ENCODE data around the gene IMPA2.
A peak's percentile ranks its signal among the peaks of the same experiment; 100 is the strongest.
"Not testable (repeated sequence)": the region's sequence is repeated elsewhere in the genome, so short reads cannot be mapped to it uniquely, and the experiment has no call there.

IMPA2 gene

GRCh38 chr18:12029786-12030584 lies 48.7 kb downstream of the IMPA2 start:
- DNase-seq (ENCODE audit: low spot score), result no peak

GRCh38 chr18:12030670-12031069 lies 49.4 kb downstream of the IMPA2 start:
- DNase-seq (ENCODE audit: low spot score), result no peak

DNA sequence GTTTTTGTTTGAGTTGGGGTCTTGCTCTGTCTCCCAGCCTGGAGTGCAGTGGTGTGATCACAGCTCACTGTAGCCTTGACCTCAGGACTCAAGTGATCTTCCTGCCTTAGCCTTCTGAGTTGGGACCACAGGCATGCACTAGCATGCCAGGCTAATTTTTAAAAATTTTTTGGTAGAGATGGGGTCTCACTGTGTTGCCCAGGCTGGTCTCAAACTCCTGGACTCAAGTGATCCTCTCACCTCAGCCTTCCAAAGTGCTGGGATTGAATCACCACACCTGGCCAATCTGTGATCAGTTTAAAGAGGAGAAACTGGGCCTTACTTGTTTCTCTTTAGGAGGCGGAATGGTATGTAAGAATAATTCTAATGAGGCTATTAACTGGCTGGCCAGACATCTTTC lies 49.9 kb downstream of the IMPA2 start:
- no peak for DNase-seq (ENCODE audit: low spot score)

DNA sequence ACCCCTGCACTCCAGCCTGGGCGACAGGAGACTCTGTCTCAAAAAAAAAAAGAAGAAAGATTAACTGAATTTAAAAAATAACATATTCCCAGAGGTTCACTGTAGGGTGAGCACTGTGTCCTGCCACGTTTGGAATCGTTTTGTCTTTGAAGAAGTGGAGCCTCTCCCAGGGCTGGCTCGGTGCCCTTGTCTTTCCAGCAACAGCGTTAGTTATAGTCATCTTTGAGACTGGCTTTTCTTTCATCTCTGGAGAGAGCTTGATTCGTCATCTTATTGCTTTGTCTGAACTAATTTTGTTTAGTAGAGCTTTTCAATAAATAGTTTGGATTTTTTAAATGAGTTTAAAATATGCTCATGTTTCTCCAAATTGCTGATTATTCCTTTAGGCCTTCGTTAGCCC lies 50.5 kb downstream of the IMPA2 start:
- DNase-seq (ENCODE audit: low spot score), result no peak

DNA sequence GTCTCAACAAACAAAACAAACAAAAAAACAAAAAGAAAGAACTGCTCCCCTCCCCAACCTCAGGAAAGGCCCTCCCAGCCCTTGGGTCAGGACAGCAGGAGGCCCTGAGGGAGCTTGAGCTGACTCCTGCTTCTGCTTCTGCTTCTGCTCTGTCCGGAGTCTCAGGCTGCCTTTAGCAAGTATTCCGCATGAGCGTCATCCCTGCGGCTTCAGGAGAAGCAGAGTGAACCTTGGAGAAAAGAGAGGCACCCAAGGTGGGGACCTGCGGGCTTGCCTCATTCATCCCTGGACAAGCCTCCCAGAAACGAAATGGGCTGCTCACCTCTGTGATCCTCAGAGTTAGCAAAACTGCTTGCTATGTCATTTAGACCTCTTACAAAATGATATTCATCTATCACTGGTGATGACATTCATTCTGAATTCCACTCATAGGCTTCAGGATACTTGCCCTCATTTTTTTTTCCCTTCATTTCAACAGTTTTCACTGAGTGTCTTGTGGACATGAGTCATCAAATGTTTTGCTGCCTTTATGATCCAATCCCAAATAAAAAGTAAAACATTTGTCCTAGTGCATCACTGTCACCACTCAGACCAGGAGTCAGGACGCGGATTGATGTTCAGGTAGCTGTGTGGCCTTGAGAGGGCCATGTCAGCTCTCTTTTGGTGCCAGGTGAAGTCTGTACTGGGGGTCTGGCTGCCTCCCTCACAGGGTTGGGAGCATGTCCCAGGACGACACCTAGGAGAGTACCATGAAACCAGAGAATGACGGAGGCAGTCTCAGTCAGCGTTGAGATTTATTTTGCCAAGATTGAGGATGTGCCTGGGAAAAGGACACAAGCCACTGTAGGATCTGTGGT lies 51.7 kb downstream of the IMPA2 start:
- no peak for DNase-seq (ENCODE audit: low spot score)

GRCh38 chr18:12033643-12034025 lies 52.3 kb downstream of the IMPA2 start:
- DNase-seq (ENCODE audit: low spot score), result no peak

DNA sequence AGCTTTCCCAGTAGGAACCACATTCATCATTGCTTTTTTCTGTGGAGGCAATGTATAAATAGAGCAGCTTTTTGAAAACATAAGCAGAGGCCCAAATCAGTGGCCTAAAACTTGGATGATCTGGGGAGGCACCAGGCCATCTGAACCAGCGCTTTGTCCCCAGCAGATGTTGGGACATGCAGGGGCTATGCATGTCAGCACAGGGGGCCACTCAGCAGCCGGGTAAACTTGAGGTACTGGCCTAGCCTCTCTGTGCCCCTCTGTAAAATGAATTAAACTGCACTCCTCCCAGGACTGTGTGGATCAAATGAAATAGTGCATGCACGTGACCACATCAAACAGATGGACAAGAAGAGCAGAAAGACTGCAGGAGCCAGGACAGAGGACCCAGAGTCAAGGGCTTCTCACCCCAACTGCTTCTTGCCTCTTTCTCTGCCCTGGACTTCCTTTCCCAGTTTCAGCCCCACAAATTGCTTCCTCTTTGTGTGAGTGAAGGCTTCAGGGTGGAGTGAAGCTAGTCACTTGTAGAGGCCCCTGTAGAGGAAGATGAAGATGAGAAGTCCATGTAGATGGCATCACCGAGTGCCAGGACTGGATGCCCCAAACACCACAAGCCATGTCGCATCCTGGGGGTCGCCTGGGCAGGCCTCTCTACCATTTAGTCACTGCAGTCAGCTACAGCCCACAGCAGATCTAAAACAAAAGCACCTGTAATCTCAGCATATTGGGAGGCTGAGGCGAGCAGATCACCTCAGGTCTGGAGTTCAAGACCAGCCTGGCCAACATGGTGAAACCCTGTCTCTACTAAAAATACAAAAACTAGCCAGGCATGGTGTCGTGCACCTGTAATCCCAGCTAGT lies 53.2 kb downstream of the IMPA2 start:
- no peak for DNase-seq (ENCODE audit: low spot score)

DNA sequence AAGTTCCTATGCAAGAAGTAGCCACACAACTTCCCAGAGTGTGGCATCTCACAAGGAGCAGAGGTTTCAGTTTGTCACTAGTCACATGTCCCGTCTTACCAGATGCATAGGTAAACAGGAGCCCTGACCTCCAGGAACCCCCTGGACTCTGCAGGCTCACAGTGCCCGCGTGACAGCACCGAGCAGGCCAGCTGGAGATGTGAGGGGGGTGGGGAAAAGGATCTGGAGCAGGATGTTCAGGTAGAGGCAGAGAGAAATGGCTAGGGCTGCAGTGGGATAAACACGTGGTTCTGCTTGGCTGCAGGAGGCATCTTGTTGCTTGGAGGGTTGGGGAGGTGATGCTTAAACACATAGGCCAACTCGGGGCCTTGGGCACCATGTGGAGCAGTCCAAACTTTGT lies 54.2 kb downstream of the IMPA2 start:
- no peak for DNase-seq (ENCODE audit: low spot score)

DNA sequence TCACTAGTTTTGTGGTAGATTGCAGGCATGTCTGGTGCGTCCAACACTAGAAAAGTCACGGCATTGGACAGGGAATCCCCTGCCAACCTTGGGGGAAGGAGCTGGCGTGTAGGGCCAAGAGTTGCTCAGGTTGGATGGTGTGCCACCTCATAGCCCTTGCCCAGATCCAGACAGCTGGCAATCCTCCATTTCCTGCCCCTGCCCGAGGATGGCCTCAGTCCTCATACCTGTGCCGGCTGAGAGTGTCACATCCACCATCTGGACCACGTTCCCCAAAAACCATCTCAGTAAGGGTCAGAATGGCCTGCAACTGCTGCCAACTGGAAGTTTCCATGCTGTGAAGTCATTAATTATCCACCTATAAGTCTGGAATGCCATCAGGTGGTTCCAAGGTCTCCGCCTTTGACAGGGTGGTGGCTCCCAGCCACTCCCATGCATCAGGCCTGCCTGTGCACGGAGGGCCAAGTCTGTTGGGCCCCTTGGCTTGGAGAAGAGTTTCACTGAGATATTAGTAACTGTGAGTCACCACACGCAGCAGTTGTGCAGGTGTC lies 55.0 kb downstream of the IMPA2 start:
- no peak for DNase-seq (ENCODE audit: low spot score)

DNA sequence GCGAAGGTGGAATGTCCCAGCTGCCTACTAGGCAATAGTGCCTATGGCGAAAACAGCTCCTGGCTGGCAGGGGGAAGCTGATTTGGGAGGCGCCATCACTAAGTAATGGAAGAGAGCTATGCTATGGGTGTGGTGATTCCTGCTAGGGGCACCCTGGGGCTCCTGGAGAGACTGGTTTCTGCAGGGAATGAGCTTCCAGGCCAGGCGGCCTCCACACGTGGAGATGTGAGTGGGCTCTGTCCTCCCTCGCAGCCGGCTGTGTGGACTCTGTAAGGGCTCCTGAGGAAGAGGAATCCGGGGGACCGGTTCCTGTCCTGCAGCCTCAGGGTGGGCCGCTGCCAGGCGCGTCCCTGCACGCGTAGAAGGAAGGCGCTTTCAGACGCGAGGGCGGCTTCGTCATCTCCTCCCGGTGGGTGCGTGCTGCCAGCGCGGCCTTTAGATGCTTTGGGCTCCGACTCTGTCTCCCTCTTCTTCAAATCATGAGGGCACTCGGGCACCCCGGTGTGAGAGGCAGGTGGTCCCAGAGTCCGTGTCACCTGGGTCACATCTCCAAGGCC lies 56.9 kb downstream of the IMPA2 start:
- DNase-seq (ENCODE audit: low spot score), result peak; percentile 58

DNA sequence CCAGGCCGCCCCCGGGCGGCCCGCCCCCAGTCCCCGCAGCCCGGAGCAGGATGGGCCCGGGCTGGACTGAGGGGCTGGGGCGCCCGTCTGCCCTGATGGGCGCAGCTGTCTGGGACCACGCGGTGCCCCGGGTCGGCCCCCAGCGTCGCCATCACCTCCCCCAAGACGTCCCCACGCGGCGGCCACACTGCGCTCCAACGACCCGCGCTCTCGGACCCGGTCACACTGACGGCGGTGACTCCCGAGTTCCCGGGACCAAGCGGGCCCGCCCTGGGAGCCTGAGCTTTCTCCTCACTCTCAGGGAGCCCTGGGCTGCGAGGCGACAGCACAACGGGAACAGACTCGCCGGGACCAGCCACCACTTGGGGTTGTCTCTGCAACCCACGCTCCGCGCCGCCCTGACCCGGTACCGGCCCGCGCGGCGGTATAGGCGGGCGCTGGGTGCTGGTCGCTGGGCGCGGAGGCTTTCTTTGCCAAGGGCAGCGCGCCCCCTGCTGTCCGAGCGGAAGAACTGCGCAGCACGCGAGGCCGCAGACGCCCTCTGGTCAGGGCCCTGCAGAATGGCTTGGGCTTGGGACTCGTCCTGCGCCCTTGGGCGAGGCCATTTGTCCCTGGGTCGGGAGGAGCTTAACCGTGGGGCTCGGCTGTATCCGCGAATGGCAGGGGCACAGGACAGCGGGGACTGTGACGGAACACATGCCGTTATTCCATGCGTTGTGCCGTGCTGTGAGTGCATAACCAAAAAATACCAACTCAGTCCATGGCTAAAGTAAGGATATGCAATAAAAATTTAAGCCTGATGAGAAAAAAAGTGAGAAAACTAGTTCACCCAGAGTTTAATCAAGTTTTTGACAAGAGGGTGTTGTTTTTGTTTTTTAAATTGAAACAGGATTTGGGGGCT lies 57.6 kb downstream of the IMPA2 start:
- peak; percentile 96 for DNase-seq (ENCODE audit: low spot score)

DNA sequence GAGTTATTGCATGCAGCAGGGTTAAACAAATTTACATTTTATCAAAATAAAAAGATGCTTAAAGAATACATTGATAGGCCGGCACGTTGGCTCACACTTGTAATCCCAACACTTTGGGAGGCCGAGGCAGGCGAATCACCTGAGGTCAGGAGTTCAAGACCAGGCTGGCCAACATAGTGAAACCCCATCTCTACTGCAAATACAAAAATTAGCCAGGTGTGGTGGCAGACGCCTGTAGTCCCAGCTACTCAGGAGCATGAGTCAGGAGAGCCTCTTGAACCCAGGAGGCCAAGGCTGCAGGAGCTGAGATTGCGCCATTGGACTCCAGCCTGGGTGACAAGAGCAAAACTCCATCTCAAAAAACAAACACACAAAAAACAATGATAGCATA lies 58.2 kb downstream of the IMPA2 start:
- not testable (repeated sequence) for DNase-seq (ENCODE audit: low spot score)

DNA sequence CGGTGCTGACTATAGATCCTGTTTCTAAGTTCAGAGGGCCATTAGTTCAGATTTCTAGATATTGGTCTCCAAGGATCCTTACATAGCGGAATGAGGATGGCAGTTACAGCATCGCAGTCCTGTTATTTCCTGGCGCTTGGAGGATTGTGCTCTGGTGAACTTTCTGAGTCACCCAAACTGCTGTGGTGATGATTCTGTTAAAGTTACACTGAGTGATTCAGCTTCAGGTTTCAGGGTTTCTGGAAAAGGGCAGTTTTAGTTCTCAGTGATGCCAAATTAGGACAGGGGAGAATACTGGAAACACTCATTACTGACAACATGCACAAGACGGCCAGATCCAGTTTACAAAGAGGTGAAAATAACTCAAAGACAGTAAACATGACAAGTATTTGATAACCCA lies 60.3 kb downstream of the IMPA2 start:
- DNase-seq (ENCODE audit: low spot score), result no peak

- DNase-seq (ENCODE audit: low spot score), result no peak
These were observed 62.5 kb downstream of the IMPA2 start for GRCh38 chr18:12043811-12044210.

DNA sequence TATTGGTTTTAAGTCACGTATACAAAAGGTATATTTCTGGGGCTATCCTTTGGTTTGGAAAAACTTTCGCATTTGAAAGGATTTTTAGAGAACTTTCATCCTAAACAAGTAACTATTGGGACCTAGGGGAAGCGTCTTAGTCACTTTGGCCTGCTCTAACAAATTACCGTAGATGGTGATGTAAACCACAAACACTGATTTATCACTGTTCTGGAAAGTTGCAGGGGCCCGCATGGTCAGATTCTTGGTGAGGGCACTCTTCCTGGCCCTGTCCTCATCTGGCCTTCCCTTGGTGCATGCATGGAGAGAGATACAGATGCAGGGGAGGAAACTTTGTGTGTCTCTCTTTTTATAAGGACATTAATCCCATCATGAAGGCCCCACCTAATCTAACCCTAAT lies 63.3 kb downstream of the IMPA2 start:
- DNase-seq (ENCODE audit: low spot score), result no peak

DNA sequence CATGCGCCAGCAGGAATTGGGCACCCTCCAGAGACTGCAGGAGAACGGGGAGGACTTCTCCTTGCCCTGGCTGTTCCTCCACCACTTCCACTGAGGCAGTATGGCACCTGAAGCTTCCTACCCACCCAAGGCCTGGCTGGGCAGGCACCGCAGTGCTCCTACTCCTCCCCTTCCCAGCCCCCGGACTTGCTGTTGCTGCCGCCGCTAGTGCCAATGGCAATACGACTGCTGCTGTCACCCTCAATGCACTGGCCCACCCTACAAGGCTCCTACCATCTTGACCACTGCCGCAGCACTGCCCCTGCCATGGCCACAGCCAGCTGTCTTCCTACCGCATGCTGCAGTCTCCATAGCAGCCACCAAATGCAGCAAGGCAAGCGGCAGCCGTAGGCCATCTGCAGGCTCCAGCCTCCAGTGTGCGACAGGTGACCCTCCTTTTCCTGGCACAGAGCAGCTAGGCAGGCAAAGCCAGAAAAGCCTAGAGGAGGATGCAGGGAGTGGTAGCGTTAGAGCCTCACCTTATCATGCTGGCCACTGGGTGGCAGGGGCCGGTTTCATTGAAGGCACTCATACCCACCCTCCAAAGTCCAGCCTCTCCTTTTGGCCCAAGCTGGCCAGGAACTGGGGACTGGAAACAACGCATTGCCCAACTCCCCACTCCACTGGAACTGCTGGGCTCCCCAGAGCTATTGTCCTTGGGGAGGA lies 64.9 kb downstream of the IMPA2 start:
- no peak for DNase-seq (ENCODE audit: low spot score)

- peak; percentile 48 for DNase-seq (ENCODE audit: low spot score)
These were observed 65.5 kb downstream of the IMPA2 start for GRCh38 chr18:12046751-12047335.

GRCh38 chr18:12048010-12048826 lies 66.9 kb downstream of the IMPA2 start:
- no peak for DNase-seq (ENCODE audit: low spot score)

GRCh38 chr18:12048827-12049175 lies 67.5 kb downstream of the IMPA2 start:
- DNase-seq (ENCODE audit: low spot score), result no peak
